ENCODE results near the gene MAFF.
A peak's percentile ranks its signal among the peaks of the same experiment; 100 is the strongest.

MAFF gene

DNA sequence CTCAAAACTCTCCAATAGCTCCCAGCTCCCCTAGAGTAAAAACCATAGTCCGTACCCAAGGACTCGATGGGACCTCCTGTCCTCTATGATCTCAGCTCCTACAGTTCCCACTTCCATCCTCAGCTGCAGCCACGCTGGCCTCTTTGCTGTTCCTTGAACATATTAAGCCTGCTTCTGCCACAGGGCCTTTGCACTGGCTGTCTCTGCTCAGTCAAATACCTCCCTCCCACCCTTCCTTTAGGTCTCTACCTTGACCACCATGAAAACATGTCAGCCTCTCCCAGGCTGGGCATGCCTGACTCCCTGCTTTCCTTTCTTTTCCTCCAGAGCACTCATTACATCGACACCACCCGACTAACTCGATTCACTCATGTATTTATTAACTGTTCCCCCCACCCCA lies 46.5 kb downstream of the MAFF start:
- no peak for DNase-seq (ENCODE audit: low read depth in 3 of 3)

DNA sequence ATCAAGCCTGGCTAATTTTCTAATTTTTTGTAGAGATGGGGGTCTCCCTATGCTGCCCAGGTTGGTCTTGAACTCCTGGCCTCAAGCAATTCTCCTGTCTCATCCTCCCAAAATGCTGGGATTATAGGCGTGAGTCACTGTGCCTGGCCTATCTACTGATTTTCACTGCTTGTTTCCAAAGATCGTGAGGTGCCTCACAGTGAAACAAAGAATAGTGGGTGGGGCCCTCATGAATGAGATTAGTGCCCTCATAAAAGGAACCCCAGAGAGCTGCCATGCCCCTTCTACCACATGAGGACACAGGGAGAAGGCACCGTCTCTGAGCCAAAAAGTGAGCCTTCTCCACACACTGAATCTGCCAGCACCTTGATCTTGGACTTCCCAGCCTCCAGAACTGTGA lies 47.5 kb downstream of the MAFF start:
- DNase-seq (ENCODE audit: low read depth in 3 of 3), result no peak

DNA sequence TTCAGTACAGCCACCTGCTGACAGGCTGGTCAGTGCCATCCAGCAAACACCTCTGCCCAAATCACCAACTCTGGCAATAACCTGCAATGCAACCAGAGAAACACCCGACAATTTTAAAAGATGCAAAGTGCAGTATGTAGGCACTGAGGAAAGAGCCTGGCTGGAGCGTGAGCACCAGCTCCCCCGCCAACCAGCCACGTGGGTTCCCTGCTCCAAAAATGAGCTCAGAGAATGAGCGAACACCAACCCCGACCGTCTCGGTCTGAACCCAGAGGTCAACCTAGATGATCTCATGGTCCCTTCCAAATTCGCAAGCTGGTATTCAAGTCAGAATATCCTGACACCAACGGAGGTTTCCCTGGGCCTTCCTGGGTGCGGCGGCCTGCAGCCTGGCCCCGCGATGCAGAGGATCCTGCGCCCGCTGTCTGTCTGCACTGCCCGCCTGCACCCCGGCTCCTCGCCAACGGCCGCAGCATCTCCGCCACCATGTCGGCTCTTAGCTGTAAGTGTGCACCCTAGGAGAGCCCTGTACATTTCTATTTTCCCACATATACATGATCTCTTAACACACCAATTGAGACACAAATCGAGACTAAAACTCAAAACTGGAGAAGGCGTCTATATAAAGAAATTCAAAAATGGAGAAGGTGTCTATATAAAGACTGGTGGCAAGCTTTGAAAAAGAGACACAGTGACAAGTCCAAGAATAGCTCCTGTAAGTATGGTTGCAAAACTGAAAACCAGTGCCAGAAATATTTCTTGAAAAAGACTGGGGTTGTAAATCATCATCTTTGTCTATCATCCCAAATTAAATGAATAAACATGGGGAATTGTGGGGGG lies 48.2 kb downstream of the MAFF start:
- no peak for DNase-seq (ENCODE audit: low read depth in 3 of 3)

DNA sequence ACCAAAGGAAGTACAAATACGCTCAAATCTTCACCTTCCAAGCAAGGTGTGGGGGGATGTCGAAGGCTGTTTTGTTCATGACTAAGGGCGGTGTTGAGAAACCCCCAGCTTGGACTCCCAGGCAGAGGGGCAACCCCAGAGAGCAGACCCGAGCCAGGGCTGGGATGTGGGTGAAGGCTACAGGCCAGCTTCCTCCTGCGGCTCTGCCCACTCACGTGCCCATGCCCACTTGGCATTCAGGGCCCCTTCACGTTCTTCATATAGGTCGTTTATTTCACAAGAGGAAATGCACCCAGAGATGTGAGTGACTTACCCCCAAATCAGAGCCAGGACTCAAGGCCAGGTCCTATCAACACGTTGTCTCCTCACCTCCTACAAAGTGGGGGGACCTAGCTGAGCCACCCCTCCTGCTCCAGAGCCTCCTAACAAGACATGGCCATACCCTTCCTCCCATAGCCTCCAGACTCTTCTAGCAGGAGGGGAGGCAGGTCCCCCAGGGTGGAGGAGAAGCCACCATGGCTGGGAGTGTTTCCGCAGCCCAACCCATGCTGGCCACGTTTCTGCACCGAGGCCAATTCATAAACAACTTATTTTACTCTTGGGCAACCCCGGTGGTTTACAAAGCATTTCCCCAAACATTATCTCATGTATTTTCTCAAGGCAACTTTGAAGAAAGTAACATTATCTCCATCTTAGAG lies 49.0 kb downstream of the MAFF start:
- DNase-seq (ENCODE audit: low read depth in 3 of 3), result no peak

DNA sequence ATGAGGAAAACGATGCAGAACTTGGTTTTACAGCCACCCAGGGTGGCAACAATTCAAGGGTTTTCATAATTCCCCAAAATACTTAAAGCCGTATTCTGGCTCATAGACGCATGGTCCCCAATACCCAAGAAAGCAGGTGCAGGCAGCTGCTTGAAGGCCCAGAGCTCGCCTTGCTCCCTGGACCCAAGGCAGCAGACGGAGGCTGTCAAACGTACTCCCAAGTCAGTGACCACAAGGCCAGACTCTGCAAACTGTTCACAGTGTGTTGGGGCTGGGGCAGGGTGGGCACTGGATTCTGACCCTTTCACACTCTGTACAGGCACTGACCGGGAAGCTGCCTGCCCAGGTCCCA lies 49.5 kb downstream of the MAFF start:
- no peak for DNase-seq (ENCODE audit: low read depth in 3 of 3)

DNA sequence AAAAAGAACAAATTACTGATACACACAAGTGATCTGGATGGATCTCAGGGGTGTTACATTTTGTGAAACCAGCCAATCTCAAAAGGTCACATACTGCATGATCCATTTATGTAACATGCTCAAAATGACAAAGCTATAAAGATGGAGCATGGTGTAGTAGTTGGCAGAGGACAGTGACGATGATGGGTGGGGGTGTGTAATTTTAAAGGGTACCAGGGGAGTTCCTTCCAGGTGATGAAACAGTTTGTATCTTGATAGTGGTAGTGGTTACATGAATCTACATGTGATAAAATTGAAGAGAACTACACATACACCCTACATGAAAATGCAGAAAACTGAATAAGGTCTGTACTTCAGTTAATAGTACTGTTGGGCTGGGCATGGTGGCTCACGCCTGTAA lies 53.9 kb downstream of the MAFF start:
- DNase-seq (ENCODE audit: low read depth in 3 of 3), result no peak

DNA sequence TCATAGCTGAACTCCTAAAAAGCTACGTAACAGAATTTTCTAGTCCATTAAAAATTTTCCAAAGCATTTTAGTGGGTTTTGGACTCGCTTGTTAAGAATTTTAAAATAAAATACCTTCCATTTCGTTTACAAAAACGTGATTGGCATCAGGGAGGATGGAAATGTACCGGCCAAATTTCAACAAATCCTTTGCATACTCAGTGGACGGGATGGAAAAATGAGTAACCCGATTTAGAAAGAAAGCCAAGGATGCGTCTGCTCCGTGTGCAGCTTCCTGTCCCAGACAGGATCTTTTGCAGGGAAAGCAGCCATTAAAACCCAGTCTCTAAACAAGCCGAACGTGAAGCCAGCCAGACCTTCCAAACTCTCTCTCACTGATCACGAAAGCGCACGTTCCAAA lies 55.4 kb downstream of the MAFF start:
- no peak for DNase-seq (ENCODE audit: low read depth in 3 of 3)

DNA sequence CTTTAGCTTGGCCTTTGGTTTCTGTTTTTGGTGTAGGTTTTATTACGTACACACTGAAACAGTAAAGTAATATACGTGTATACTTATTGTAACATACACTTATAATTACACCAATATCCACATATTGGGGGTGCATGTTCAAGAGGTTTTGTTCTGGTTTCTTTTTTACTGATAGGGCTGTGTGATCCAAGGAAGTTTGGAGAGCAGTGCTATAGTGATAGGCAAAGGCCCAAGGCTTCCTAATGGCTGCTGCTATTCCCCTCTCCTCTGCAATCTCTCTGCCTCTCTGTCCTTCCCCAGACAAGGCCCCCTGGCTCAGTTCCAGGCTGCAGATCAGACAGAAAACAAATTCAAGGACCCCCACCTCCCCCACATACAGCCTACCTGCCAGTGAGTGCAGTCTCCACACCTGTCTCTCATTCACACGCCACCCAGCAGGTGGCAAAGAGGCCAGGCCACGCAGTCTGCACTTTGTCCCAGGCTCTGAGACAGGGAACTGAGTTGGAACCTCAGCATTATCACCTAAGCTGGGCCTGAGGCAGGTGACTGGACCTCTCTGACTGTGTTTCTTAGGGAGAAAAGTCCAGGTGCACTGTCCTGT lies 56.0 kb downstream of the MAFF start:
- DNase-seq (ENCODE audit: low read depth in 3 of 3), result no peak

DNA sequence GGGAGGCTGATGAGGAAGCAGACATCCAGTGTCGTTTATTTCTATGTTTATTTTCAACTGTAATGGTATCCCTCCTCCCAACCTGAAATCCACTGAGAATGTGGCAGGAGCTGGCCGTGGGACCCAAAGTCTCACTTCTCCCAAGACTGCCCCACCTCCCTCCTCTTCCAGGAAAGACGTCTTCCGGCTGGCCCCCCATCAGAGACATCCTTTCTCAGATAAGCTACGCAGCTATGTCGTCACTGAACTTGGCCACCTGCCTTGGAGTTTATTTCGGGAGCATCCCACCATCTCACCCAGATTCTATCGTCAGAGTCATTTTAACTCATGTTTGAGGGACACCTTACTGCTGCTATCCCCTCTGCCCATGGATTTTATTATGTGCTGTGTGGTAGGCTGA lies 57.1 kb downstream of the MAFF start:
- no peak for DNase-seq (ENCODE audit: low read depth in 3 of 3)

DNA sequence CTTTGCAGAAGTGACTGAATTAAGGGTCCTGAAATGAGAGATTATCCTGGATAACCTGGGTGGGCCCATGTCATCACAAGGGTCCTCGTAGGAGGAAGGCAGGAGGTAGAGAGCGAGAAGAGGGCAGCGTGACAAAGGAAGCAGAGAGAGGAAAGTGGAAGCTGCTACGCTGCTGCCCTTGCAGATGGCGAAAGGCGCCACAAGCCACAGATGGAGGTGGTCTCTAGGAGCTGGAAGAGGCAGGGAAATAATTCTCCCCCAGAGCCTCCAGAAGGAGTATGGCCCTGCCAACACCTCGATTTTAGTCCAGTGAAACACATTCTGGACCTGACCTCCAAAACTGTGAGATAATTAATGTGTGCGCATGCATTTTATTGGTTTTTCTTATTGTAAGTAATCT lies 57.6 kb downstream of the MAFF start:
- no peak for DNase-seq (ENCODE audit: low read depth in 3 of 3)

DNA sequence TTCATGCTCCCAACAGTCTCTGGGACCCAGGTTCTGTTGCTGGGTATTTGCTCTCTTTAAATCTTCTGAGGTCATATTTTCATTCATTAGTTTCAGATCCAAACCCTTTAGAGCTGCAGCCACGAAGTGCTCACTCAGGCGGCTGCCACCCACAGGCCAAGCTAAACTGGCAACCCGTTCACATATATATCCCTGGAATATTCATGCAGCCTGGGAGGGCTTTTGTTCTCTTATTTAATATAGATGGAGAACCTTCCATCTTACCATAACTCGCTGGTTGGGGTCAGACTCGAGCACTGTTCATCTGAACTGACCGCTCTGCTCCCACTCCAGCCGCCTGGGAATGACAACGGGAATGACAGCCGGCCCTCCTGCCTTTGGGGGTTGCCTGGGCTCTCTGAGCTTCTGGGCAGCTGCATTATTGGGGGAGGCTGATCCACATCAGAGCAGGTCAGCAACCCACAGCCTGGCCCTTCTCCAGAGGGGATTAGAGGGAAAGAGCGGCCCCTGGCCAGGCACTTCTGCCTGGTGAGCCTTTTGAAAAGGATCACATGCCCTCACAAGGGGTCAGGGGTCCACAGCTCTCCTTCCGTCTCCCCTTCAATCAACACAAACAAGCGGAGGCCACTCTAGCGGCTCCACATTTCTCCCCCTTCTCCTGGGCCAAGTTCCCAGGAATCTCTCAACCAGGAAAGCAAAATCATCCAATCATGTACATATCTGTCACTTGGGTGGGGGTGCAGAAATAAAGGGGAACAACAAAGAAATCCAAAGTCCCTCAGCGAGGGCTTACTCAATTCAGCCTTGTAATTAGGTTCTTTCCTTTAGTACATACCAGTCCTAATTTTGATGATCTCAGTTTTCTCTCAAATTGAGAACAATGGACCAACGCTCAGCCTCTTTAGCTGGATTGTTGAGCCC lies 59.2 kb downstream of the MAFF start:
- DNase-seq (ENCODE audit: low read depth in 3 of 3), result no peak

DNA sequence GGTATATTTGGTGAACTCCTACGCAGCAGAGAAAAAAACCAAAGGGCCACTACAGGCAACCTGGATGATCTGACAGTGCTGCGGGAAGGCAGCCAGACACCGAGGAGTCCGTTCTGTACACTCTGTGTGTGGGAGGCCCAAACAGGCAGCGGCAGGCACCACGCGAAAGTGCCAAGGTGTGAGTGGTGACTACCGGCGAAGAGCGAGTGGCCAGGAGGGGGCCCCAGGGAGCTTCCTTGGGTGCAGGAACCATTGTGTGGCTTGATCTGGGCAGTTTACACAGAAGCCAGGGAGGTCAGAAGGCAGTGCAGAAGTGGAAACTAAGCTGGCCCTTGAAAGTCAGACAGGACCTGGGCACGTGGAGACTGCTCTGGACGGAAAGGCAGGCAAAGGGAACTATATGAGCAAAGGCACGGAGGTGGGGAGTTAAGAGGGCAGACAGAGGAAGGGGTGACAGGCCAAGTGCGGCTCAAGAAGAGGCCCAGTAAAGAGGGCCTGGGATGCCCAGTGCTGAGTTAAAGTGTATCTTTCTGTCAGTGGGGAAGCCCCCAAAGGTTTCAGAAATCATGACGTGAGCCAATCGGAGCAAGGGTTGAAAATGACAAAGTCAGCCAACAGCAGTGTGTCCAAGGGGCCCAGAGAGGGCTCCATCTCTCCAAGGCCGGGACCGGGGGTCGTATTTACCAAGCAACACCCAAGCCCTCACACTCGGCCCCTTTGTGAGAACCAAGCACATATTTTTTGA lies 60.4 kb downstream of the MAFF start:
- DNase-seq (ENCODE audit: low read depth in 3 of 3), result peak in 1 of 3 experiments; percentile 37

DNA sequence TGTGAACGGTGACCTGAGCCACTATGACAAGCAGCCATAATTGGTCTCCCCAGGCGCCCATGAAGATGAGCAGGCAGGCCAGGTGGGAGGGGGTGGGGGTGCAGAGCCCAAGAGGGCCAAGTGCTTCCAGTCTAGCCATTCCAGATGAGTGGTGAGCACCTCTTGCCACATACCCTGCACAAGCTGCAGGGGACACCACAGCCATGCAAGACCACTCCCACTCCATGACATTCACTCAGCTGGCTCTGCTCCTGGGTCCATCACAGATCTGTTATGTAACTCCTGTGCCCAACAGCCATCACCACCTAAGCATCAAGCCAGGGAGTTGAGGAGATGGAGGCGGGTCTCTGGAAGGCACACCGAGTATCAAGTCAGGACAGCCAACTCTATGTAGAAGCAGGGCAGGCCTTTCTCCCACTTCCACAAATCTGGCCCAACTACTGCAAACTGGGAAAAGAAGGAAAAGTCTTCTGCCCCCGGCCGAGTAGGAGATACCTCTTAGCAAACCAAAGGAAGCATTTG lies 62.6 kb downstream of the MAFF start:
- DNase-seq (ENCODE audit: low read depth in 3 of 3), result no peak
